Measurements from ENCODE around the gene FHIP2A.

FHIP2A gene

GRCh38 chr10:114811862-114812261 lies 9.7 kb upstream of the FHIP2A start:
- Histone ChIP-seq H3K36me3 (ENCODE audit: control insufficient read depth, insufficient read depth, low read length) (no peaks in the 10 kb centered on the region), H3K9me3 (ENCODE audit: control insufficient read depth, low read length) (no peaks in the 10 kb centered on the region), H3K4me3 (ENCODE audit: insufficient read depth, low read depth, low read length, poor library complexity, severe bottlenecking) (no peak overlapping the region), H3K4me1 (ENCODE audit: control insufficient read depth, insufficient read depth, low read length, poor library complexity, severe bottlenecking) (no peaks in the 10 kb centered on the region), H3K27ac (ENCODE audit: insufficient read depth, low read length, poor library complexity, severe bottlenecking) (no peak overlapping the region), H3K27me3 (replicated peaks; ENCODE audit: control insufficient read depth, insufficient read depth, low read length, poor library complexity, severe bottlenecking) (no peaks in the 10 kb centered on the region)
- DNase-seq = no peak

- Histone ChIP-seq H3K27ac (ENCODE audit: insufficient read depth, low read length, poor library complexity, severe bottlenecking) (no peak overlapping the region), H3K9me3 (ENCODE audit: control insufficient read depth, low read length) (no peaks in the 10 kb centered on the region), H3K27me3 (replicated peaks; ENCODE audit: control insufficient read depth, insufficient read depth, low read length, poor library complexity, severe bottlenecking) (no peaks in the 10 kb centered on the region), H3K4me1 (ENCODE audit: control insufficient read depth, insufficient read depth, low read length, poor library complexity, severe bottlenecking) (no peaks in the 10 kb centered on the region), H3K36me3 (ENCODE audit: control insufficient read depth, insufficient read depth, low read length) (no peaks in the 10 kb centered on the region), H3K4me3 (ENCODE audit: insufficient read depth, low read depth, low read length, poor library complexity, severe bottlenecking) (no peak overlapping the region)
- no peak for DNase-seq
Observed at GRCh38 chr10:114815791-114816190, 5.8 kb upstream of the FHIP2A start.

DNA sequence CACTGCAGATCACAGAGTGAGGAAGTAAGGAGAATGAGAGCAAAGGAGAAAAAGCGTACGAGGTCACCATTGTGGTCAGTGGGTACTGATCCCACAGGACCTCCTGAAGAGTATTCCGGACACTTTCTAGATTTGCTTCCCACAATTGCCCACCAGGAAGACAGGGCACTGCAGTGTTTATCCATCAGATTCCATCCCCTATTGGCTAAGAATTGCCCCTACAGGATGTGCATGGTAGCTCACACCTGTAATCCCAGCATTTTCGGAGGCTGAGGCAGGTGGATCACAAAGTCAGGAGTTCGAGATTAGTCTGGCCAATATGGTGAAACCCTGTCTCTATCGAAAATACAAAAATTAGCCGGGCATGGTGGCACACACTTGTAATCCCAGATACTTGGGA lies 5.3 kb upstream of the FHIP2A start:
- H3K4me1 ChIP-seq (ENCODE audit: control insufficient read depth, insufficient read depth, low read length, poor library complexity, severe bottlenecking) = no peaks in the 10 kb centered on the region
- H3K27ac ChIP-seq (ENCODE audit: insufficient read depth, low read length, poor library complexity, severe bottlenecking) = no peak overlapping the region
- no peaks in the 10 kb centered on the region for H3K9me3 ChIP-seq (ENCODE audit: control insufficient read depth, low read length)
- H3K27me3 ChIP-seq (replicated peaks; ENCODE audit: control insufficient read depth, insufficient read depth, low read length, poor library complexity, severe bottlenecking) = no peaks in the 10 kb centered on the region
- H3K4me3 ChIP-seq (ENCODE audit: insufficient read depth, low read depth, low read length, poor library complexity, severe bottlenecking) = no peak overlapping the region
- no peaks in the 10 kb centered on the region for H3K36me3 ChIP-seq (ENCODE audit: control insufficient read depth, insufficient read depth, low read length)
- DNase-seq = no peak

DNA sequence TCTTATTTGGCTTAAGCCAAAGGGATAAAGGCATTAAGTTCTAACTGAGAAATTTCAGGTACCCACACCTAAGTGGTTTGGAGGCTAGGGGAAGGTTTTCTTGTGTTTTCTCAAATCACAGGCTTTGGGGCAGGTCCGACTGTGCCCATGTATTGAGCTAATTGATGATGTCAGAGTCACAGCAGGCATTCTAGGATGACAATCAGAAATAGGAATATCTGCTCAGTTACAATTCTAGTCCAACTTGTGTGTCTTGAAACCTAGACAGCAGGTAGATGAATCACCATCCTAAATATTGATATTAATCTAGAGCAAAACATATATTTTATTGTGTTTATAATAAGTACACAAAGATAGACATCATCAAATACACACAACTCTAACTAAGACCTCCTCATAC lies 2.3 kb upstream of the FHIP2A start:
- no peaks in the 10 kb centered on the region for H3K4me1 ChIP-seq (ENCODE audit: control insufficient read depth, insufficient read depth, low read length, poor library complexity, severe bottlenecking)
- H3K9me3 ChIP-seq (ENCODE audit: control insufficient read depth, low read length) = no peaks in the 10 kb centered on the region
- no peak for DNase-seq
- no peaks in the 10 kb centered on the region for H3K36me3 ChIP-seq (ENCODE audit: control insufficient read depth, insufficient read depth, low read length)
- no peak overlapping the region for H3K27ac ChIP-seq (ENCODE audit: insufficient read depth, low read length, poor library complexity, severe bottlenecking)
- no peaks in the 10 kb centered on the region for H3K27me3 ChIP-seq (replicated peaks; ENCODE audit: control insufficient read depth, insufficient read depth, low read length, poor library complexity, severe bottlenecking)
- H3K4me3 ChIP-seq (ENCODE audit: insufficient read depth, low read depth, low read length, poor library complexity, severe bottlenecking) = no peak overlapping the region

DNA sequence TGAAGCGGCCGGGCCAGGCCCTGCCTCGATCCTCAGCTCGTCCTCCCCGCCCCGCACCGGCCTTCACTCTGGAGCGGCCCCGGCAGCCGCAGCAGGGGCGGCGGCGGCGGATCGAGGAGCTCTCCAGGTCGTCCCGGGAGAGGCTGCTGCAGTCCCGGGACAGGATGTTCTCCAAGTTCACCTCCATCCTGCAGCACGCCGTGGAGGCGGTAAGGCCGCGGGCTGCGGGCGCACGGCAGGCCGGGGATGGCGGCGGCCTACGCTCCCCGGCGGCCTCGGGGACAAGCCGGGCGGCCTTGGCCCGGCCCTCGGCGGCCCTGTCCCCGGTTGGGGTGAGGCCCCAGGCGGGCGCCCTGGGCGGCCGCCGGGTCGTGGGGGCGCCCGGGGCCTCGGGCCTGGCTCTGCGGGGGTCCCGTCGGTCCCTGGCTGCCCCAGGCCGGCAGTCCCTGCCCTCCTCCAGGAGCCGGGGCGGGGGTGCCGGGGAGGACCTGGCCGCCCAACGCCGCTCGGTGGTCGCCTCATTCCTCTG lies 399 bp downstream of the FHIP2A start:
- peak overlapping the region; percentile 70 for H3K4me3 ChIP-seq (ENCODE audit: insufficient read depth, low read depth, low read length, poor library complexity, severe bottlenecking)
- H3K27ac ChIP-seq (ENCODE audit: insufficient read depth, low read length, poor library complexity, severe bottlenecking) = peak overlapping the region; percentile 87
- H3K27me3 ChIP-seq (replicated peaks; ENCODE audit: control insufficient read depth, insufficient read depth, low read length, poor library complexity, severe bottlenecking) = no peaks in the 10 kb centered on the region
- DNase-seq = peak in 1 of 3 donors; percentile 21
- no peaks in the 10 kb centered on the region for H3K9me3 ChIP-seq (ENCODE audit: control insufficient read depth, low read length)
- H3K4me1 ChIP-seq (ENCODE audit: control insufficient read depth, insufficient read depth, low read length, poor library complexity, severe bottlenecking) = no peaks in the 10 kb centered on the region
- no peaks in the 10 kb centered on the region for H3K36me3 ChIP-seq (ENCODE audit: control insufficient read depth, insufficient read depth, low read length)

- DNase-seq = peak; percentile 1 to 10 (median 3)
Observed at GRCh38 chr10:114822444-114823076, 980 bp downstream of the FHIP2A start.

GRCh38 chr10:114823077-114823463 lies 1.5 kb downstream of the FHIP2A start:
- Histone ChIP-seq H3K27ac (ENCODE audit: insufficient read depth, low read length, poor library complexity, severe bottlenecking) (no peak overlapping the region), H3K4me1 (ENCODE audit: control insufficient read depth, insufficient read depth, low read length, poor library complexity, severe bottlenecking) (no peaks in the 10 kb centered on the region), H3K4me3 (ENCODE audit: insufficient read depth, low read depth, low read length, poor library complexity, severe bottlenecking) (peak overlapping the region; percentile 70), H3K27me3 (replicated peaks; ENCODE audit: control insufficient read depth, insufficient read depth, low read length, poor library complexity, severe bottlenecking) (no peaks in the 10 kb centered on the region), H3K36me3 (ENCODE audit: control insufficient read depth, insufficient read depth, low read length) (no peaks in the 10 kb centered on the region), H3K9me3 (ENCODE audit: control insufficient read depth, low read length) (no peaks in the 10 kb centered on the region)
- no peak for DNase-seq

More at GRCh38 chr10:114822444-114823076, 980 bp downstream of the FHIP2A start:
- Histone ChIP-seq H3K36me3 (ENCODE audit: control insufficient read depth, insufficient read depth, low read length) (no peaks in the 10 kb centered on the region), H3K4me1 (ENCODE audit: control insufficient read depth, insufficient read depth, low read length, poor library complexity, severe bottlenecking) (no peaks in the 10 kb centered on the region), H3K9me3 (ENCODE audit: control insufficient read depth, low read length) (no peaks in the 10 kb centered on the region), H3K27me3 (replicated peaks; ENCODE audit: control insufficient read depth, insufficient read depth, low read length, poor library complexity, severe bottlenecking) (no peaks in the 10 kb centered on the region), H3K4me3 (ENCODE audit: insufficient read depth, low read depth, low read length, poor library complexity, severe bottlenecking) (peak overlapping the region; percentile 70), H3K27ac (ENCODE audit: insufficient read depth, low read length, poor library complexity, severe bottlenecking) (peak overlapping the region; percentile 87)

GRCh38 chr10:114824391-114824790 lies 2.8 kb downstream of the FHIP2A start:
- no peak overlapping the region for H3K27ac ChIP-seq (ENCODE audit: insufficient read depth, low read length, poor library complexity, severe bottlenecking)
- no peak for DNase-seq
- H3K4me1 ChIP-seq (ENCODE audit: control insufficient read depth, insufficient read depth, low read length, poor library complexity, severe bottlenecking) = no peaks in the 10 kb centered on the region
- H3K4me3 ChIP-seq (ENCODE audit: insufficient read depth, low read depth, low read length, poor library complexity, severe bottlenecking) = peak overlapping the region; percentile 2
- no peaks in the 10 kb centered on the region for H3K36me3 ChIP-seq (ENCODE audit: control insufficient read depth, insufficient read depth, low read length)
- H3K9me3 ChIP-seq (ENCODE audit: control insufficient read depth, low read length) = no peaks in the 10 kb centered on the region
- no peaks in the 10 kb centered on the region for H3K27me3 ChIP-seq (replicated peaks; ENCODE audit: control insufficient read depth, insufficient read depth, low read length, poor library complexity, severe bottlenecking)

DNA sequence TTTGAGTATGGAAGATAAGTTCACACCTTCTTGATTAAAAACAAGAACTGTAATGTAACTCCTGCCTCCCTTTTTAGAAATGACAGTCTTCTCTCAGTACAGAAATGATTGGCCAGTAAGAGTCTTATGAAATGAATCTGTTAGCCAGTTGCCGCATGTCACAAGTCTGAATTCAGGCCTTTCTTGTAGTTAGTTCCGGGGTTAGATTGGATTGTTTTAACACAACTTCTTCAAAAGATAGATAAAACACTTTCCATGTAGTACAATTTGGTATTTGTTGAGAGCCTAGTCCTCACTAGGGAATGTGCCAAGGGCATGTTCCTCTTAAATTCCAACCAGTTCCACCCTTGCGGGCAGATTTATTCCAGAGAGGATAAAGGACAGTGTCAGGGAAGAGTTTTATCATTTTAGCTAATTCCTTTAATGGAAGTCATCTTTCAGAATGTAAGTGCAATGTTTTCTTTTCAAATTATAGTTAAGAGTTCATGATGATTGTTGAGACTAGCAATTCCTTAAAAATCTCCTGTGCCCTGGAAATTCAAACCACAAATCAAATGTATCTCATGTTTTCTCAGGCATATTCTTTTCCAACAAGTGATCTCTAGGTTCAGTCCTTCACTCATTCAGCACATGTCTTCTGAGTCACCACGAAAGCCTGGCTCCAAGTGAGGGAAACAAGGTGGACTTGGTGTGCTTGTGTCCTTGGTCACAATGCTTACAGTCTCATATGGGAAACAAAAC lies 4.1 kb downstream of the FHIP2A start:
- H3K27ac ChIP-seq (ENCODE audit: insufficient read depth, low read length, poor library complexity, severe bottlenecking) = no peak overlapping the region
- H3K4me1 ChIP-seq (ENCODE audit: control insufficient read depth, insufficient read depth, low read length, poor library complexity, severe bottlenecking) = no peaks in the 10 kb centered on the region
- no peaks in the 10 kb centered on the region for H3K36me3 ChIP-seq (ENCODE audit: control insufficient read depth, insufficient read depth, low read length)
- DNase-seq = no peak
- no peaks in the 10 kb centered on the region for H3K27me3 ChIP-seq (replicated peaks; ENCODE audit: control insufficient read depth, insufficient read depth, low read length, poor library complexity, severe bottlenecking)
- H3K4me3 ChIP-seq (ENCODE audit: insufficient read depth, low read depth, low read length, poor library complexity, severe bottlenecking) = no peak overlapping the region
- no peaks in the 10 kb centered on the region for H3K9me3 ChIP-seq (ENCODE audit: control insufficient read depth, low read length)

GRCh38 chr10:114829160-114829909 lies 7.8 kb downstream of the FHIP2A start:
- H3K36me3 ChIP-seq (ENCODE audit: control insufficient read depth, insufficient read depth, low read length) = peaks cover 10% of the 10 kb centered on the region
- H3K9me3 ChIP-seq (ENCODE audit: control insufficient read depth, low read length) = no peaks in the 10 kb centered on the region
- no peak for DNase-seq
- H3K4me1 ChIP-seq (ENCODE audit: control insufficient read depth, insufficient read depth, low read length, poor library complexity, severe bottlenecking) = no peaks in the 10 kb centered on the region
- no peak overlapping the region for H3K4me3 ChIP-seq (ENCODE audit: insufficient read depth, low read depth, low read length, poor library complexity, severe bottlenecking)
- no peaks in the 10 kb centered on the region for H3K27me3 ChIP-seq (replicated peaks; ENCODE audit: control insufficient read depth, insufficient read depth, low read length, poor library complexity, severe bottlenecking)
- no peak overlapping the region for H3K27ac ChIP-seq (ENCODE audit: insufficient read depth, low read length, poor library complexity, severe bottlenecking)
